Adipose tissue (tissue), 3 donors: ENCODE data around the gene ITGB7. TPM values are rescaled to one million over a fixed set of nuclear protein-coding genes. Genes with fewer than 3 reads are reported as not detected.
"Not testable (repeated sequence)": the region's sequence is repeated elsewhere in the genome, so short reads cannot be mapped to it uniquely, and the experiment has no call there.

ENCODE experiments used
- H3K27ac ChIP-seq: one replicate; pipeline ENCODE4 v1.5.1; 2013; ENCODE audit warnings: low read depth, low read length
- WGBS, 3 donors: extraction: QIAGEN DNeasy Blood & Tissue Kit; methylation state at CpG; one replicate each; pipeline ENCODE4 v1.1.7; 2013; 5-methylcytosine and 5-hydroxymethylcytosine counted together
- polyA plus RNA-seq, 3 donors: library from polyadenylated mRNA; stranded (reverse); fragments of 200-250 nt; gene quantifications; one replicate each; pipeline ENCODE4 v1.2.3, GENCODE V29; 2013
- donor health status: healthy with polysubstance abuse.
- donor health status: Bipolar disorder and iron deficiency.
- donor health status: healthy.

The ITGB7 gene
- polyA plus RNA-seq, 3 donors, result 1.9 to 3.0 (median 2.3) TPM

DNA sequence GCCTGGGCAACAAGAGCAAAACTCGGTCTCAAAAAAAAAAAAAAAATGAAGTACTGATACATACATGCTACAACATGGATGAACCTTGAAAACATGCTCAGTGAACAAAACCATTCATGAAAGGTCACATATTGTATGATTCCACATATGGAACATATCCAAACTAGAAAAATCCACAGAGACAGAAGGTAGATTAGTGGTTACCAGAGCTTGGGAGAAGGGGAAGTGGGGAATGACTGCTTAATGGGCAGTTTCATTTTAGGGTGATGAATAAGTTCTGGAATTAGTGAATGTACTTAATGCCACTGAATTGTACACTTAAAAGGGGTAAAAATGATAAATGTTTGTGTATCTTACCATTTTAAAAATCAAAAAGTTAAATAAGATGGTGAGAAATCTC is 2.7 kb downstream of the ITGB7 start:
- H3K27ac ChIP-seq, result no peak overlapping the region
- 94 to 100% (median 100%) methylated on average over 1 of the region's 1 CpG for WGBS, 3 donors

DNA sequence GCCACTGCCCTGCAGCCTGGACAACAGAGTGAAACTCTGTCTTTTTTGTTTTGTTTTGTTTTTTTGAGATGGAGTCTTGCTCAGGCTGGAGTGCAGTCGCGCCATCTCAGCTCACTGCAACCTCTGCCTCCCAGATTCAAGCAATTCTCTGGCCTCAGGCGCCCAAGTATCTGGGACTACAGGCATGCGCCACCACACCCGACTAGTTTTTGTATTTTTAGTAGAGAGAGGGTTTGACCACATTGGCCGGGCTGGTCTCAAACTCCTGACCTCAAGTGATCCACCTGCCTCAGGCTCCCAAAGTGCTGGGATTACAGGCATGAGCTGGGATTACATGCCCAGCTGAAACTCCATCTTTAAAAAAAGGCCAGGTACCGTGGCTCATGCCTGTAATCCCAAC is 4.7 kb downstream of the ITGB7 start:
- 86 to 90% (median 89%) methylated on average over 7 of the region's 7 CpGs for WGBS, 3 donors
- H3K27ac ChIP-seq, result not testable (repeated sequence)

DNA sequence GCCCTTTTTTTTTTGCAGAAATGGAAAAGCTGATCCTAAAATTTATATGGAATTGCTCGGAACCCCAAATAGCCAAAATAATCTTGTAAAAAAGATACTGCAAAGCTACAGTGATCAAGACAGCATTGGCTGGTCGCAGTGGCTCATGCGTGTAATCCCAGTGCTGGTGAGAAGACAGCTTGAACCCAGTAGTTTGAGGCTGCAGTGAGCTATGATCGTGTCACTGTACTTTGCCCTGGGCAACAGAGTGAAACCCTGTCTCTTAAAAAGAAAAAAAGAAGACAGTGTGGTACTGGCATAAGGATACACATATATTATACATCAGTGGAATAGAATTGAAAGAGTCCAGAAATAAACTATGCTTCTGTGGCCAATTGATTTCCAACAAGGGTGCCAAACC is 5.4 kb downstream of the ITGB7 start:
- WGBS, 3 donors, result 88 to 95% (median 94%) methylated on average over 4 of the region's 4 CpGs
- no peak overlapping the region for H3K27ac ChIP-seq

DNA sequence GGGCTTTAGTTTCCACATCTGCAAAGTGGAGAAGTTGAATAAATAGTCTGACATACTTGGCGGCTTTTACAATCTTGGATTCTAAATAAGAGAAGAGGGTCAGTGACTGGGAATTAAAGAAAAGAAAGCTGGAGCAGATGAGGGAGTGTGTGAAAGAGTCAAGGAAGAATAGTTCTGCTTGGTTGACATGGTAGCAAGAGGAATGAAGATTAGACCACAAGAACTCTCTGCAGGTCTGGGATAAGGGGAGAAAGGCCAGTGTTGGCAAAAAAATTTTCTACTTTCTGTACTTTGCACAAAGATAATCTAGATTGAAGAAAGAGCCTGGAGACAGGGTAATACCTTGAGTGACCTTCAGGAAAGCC is 5.9 kb downstream of the ITGB7 start:
- WGBS, 3 donors, result 64 to 86% (median 67%) methylated on average over 1 of the region's 1 CpG
- H3K27ac ChIP-seq, result no peak overlapping the region

DNA sequence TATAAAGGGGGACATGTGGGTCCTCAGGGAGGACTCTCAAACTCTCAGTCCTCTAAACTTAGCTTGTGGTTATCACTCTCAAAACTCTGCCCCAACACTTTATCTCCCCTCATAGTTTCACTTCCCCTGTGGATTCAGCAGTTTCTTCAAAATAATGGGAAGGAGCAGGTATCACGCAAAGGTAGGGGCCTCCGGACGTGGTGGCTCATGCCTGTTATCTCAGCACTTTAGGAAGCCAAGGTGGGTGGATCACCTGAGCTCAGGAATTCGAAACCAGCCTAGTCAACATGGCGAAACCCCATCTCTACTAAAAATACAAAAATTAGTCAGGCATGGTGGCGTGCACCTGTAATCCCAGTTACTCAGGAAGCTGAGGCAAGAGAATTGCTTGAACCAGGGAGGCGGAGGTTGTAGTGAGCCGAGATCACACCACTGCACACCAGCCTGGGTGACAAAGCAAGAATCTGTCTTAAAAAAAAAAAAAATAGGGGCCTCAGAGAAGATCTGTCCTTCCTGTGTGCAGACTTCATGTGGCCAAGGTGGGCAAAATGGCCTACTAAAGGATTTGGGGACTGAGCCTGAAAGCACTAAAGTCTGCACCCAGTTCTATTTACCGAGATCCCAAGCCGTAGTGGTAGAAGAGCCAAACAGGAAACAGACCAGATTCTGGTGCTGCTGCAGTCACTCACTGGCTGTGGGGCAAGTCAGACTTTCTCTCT is 6.4 kb downstream of the ITGB7 start:
- H3K27ac ChIP-seq, result no peak overlapping the region
- WGBS, 3 donors, result 61 to 80% (median 66%) methylated on average over 10 of the region's 10 CpGs

DNA sequence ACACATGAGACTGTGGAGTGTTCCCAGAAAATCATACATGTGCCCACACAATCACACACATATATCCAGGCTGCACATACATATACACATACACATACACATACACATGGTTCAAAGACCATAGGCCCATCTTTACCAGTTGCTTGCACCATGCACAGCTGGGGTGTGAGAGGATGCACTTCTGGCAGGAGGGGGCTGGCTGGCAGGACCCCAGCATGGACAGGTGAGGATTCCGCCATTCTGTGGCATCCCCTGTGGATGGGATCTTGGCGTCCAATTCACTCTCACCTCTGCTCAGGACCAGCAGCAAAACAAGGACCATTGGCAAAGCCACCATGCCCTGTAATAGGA is 7.0 kb downstream of the ITGB7 start:
- H3K27ac ChIP-seq, result no peak overlapping the region
- WGBS, 3 donors, result 49 to 98% (median 89%) methylated on average over 2 of the region's 2 CpGs

DNA sequence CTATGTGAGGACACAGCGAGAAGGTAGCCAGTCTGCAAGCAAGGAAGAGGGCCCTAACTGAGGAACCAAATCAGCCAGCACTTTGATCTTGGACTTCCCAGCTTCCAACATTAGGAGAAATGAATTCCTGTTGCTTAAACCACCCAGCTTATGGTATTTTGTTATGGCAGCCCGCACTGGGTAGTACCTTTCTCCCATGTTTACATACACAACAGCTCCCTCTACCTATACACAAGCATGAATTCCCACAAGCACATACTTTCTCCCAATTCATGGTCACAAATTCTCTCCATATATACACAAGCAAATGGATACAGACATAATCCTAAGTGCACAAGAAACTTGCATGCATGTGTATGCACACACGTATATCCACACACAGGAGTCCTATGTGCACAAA is 7.4 kb downstream of the ITGB7 start:
- no peak overlapping the region for H3K27ac ChIP-seq
- WGBS, 3 donors, result 82 to 92% (median 91%) methylated on average over 3 of the region's 3 CpGs

DNA sequence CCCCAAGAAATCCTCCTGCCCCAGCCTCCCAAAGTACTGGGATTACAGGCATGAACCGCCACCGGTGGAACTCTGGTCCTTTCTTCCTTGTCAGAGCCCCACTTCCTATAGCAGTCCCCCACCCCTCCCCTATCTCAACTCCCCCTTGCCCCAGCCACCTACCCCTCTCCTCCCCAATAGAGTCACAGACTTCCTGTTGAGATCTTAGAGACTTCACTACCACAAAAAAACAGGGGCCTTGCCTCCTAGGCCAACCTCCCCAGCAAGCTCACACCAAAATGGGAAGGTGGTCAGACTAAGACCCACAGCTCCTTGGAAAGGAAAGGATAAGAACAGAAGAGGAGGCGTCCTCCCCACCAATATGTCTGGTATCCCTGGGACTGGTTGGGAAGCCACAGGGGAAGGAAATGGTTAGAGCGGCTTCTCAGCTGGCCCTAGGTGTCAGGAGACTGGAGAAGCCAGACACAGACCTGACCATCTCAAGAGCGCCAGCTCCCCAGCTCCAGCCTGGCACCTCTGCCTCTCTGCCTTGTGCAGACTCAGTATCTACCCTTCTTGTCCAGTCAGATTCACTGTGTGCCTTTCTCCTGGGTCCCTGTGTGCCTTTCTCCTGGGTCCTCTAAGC is 8.5 kb downstream of the ITGB7 start:
- no peak overlapping the region for H3K27ac ChIP-seq
- 56 to 83% (median 67%) methylated on average over 5 of the region's 5 CpGs for WGBS, 3 donors

DNA sequence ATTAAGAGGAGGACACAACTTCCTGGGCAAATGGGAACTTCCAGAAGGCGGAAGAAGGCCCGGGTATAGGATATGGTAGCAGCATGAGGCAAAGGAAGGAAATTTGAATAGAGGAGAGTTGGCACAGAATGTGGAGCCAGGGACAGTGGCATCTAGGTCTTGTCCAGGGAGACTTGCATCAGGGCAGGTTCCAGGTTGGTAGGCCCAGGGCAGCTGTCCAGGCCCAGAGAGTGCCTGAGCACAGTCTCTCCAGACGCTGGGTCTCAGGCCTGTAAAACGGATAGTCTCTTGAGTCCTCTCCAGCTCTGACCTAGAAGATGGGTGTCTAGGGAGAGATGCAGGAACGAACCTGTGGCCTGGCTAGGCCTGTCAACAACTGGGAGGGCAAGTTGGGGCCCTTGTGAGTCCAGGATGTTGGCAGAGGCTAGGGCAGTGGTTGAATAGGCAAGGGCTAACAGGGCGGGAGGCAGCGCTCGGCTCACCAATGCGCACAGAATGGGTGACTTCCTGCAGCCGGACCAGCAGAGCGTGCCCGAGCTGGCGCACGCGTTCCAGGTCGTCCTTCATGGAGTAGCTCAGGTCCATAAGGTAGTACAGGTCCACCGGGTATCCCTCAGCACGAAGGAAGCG is 9.9 kb downstream of the ITGB7 start:
- H3K27ac ChIP-seq, result no peak overlapping the region
- WGBS, 3 donors, result 66 to 72% (median 70%) methylated on average over 19 of the region's 19 CpGs

DNA sequence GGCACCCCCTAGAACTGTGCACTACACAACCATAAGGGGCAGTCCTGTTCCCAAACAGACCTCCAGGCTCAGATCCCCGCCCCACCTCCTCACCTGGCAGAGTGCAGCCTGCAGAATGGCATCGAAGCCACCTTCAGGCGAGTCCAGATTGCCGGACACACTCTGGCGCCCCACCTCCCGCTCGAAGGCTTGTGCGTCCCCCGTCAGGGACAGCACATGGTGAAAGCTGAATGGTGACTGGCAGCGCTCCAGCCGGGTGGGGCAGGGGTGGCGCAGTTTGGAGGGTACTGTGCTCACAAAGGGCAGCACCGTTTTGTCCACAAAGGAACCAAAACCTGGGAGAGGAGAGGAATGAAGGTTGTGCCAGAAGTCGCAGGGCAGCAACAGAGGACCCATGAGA is 10.6 kb downstream of the ITGB7 start:
- H3K27ac ChIP-seq, result no peak overlapping the region
- 83 to 85% (median 85%) methylated on average over 14 of the region's 14 CpGs for WGBS, 3 donors

DNA sequence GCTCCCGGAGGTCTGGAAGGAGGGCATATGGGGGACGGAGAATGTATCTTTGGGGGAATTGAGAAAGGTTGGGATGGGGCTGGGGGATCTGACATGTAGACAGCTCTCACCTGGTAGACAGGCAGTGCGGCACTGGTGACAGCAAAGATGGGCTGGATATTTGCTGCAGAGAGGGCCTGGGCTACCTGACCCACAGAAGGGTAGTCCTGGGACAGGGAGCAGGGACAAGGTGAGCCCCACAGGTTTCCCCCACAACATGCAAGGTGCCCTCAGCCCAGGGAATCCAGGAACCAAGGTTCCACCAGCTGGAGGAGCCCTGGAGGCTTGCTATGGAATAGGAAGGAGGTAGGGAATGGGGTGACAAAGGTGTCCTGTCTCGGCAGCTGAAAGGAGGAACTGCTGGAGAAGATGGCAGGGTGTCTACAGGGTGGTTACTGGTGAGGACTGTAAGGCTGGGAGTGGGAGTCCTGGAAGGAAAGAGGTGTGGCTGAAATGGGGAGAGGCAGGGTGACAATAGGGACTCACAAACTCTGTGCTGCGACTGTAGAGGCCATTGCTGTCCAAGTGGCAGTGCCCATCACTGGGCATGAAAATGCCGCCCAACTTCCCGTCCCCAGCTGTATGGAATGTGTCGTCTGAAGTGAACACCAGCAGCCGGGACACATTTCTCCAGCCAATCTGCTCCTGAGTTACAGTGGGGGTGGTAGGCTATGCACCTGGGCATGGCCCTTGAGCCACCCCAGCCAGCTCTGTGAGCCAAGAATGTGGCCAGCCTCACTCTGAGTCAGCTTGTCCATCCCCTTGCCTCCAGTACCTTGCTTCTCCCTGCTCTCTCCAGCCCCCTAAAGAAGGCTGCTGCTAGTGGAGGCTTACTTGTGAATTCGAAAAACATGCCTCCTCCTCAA is 11.3 kb downstream of the ITGB7 start:
- WGBS, 3 donors, result 89 to 90% (median 90%) methylated on average over 10 of the region's 10 CpGs
- no peak overlapping the region for H3K27ac ChIP-seq

DNA sequence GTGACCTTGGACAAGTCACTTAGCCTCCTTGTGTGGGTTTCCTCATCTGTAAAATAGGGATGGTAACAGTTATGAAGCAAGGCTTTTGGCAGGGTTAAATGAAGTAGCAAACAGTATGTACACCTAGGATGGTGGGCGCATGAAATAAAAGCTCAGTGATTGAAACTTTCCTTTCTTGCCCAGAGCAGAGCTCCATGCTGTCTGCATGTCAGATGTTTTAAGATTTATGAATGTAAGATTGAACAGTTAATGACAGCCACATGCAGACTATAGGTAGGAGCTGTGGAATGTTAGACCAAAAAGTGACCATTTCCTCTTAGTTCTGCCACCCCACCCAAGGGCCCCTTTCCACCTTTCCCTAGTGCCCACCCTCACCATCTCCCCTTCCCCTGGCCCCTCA is 12.1 kb downstream of the ITGB7 start:
- WGBS, 3 donors, result 92 to 97% (median 95%) methylated on average over 1 of the region's 1 CpG

DNA sequence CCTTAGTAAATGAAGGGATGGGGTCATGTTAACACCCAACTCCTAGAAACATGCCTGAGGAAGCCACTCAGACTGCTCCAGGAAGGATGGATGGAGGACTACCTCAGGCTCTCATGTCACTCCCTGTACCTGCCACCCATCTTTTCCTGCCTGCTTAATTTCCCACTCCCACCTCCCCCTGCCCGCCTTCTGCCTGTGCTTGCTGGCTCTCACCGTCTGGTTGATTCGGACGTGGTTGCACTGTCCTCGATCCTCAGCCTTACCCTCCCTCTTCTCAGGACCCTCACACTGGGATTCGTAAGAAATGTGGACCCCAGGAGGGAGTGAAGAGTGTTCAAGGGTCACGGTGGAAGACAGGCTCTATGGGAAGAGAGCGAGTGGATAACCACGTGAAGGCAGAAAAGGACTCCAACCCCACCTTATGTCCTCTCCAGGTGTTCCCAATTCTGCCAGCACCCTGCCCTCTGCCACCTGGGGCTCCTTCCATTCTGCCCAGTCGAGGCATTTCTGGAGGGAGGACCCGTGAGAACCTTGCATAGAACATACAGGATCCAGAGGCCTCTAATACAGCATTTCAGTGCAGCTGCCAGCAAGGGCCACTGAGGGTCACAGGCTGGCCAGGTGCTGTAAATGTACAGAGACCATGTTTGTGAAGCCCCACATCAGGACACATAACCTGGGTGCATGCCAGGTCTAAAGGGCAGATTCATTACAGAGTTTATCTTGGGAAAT is 12.9 kb downstream of the ITGB7 start:
- 65 to 81% (median 74%) methylated on average over 11 of the region's 11 CpGs for WGBS, 3 donors
- H3K27ac ChIP-seq, result no peak overlapping the region

More for the DNA sequence above, 12.1 kb downstream of the ITGB7 start:
- H3K27ac ChIP-seq, result no peak overlapping the region

DNA sequence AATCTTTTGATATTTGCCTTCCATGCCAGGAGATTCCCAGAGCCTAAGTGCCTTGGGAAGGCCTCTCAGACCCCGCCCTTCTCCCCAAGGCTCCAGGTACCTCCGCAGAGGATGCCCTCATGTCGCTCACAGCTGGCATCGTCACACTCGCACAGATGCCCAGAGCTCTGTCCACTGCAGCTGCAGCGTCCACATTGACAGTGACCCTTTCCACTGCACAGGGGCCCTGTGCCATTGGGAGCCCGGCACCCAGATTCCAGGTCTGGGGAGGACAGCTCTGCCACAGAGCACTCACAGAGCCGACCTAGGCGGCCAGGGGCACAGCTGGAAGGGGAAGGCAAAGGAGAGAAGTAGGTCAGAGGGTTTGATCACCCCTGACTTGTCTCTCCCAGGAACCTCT is 14.0 kb downstream of the ITGB7 start:
- WGBS, 3 donors, result 87 to 92% (median 90%) methylated on average over 9 of the region's 9 CpGs
- no peak overlapping the region for H3K27ac ChIP-seq

DNA sequence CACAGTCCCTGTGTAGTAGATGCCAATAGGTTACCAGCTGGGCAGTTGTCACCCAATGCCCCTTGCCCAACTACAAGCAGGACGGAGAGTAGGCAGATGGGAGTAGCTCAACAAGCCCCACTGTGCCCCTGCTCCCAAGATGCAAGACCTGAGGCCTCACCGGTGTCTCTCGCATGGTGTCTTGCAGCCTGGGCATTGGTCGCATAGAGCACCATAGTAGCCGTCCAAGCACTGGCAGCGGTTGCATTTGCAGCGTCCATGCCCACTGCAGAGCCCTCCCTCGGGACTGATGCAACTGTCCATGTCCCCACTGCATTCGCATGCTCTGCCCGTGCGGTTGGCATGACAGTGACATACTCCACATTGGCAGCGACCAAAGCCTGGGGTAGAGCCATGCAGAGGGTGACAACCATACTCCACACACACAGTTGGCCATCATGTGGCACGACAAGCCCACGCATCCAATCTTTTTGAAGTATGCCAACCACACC is 14.5 kb downstream of the ITGB7 start:
- WGBS, 3 donors, result 89 to 90% (median 90%) methylated on average over 14 of the region's 14 CpGs

DNA sequence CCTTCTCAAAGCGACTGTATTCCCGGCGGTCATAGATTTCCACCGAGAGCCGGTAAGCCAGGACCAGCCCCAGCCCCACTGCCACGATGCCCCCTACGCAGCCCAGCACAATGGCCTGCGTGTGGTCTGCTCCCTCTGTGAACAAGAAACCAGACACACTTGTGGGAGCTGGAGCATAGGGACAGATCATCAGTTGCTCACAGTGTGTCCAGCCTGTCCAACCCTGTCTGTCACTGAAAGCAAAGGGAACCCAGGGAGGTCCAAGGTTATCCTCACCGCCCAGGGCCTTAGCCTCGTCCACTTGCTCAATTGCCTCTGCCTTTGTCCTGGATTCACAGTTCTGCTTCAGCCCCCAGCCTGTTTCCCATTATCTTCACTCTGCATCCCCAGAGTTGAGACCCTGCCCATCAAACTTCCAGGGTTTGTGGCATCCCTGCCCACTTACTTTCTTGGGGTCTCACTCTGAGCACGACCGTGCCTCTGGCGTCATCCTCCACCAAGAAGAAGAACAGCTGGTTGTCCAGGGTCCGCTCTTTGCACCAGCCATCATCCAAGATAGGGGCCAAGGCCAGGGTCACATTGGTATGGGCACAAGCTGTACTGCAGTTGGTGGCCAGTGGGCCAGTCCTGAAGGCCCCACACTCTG is 15.0 kb downstream of the ITGB7 start:
- WGBS, 3 donors, result 87 to 91% (median 87%) methylated on average over 14 of the region's 14 CpGs

More for the DNA sequence above, 14.5 kb downstream of the ITGB7 start:
- H3K27ac ChIP-seq, result no peak overlapping the region

DNA sequence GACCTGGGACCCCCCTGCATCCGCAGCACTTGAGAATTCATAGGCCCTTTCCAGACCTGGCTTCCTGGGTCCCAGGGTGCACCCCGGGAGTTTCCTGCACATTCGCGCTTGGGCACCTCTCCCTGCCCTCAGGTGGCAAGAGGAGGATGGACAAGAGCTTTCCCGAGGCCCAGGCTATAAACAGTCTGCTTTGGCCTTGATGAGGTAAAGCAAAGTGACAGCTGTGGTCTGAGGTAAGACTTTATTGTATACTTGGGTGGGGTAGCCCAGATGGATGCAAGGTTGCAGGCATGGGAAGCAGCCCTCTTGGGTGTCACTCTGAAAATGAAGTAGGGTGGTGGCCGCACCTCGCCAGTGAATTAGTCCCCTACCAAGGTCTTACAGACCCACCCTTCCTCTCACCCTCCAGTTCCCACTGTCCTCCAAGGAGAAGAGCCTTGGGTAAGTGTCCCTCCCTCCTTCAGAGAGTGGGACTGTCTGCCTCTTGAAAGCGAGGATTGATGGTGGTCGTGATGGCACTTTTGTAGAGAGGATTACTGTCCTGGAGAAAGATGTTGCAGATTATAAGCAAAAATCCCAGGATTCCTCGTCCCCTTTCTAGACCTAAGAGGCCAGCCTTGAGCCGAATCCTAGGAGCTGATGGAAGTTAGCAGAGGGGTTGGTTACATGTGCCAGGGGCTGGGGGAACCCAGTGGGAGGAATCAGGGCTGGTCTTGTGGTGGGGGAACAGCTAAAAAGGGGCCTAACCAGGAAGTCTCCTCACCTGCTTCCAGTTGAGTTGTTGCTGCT is 15.8 kb downstream of the ITGB7 start:
- no peak overlapping the region for H3K27ac ChIP-seq
- 85 to 88% (median 87%) methylated on average over 11 of the region's 11 CpGs for WGBS, 3 donors

More for the DNA sequence above, 15.0 kb downstream of the ITGB7 start:
- no peak overlapping the region for H3K27ac ChIP-seq
